Testis (tissue), 2 donors: ENCODE results near the gene C19orf47.

Experiments
- POLR2A ChIP-seq: fragments of 450-650 bp; IDR thresholded peaks from one replicate; pipeline ENCODE4 v1.6.1; 2017; ENCODE audit warnings: antibody characterized with exemption, mild to moderate bottlenecking, moderate library complexity
- TF ChIP-seq, protein P1 (sequence below), 3 experiments: fragments of 450-650 bp in 2 of 3; fragments of 200-600 bp in 1 of 3; sonication (generic) in 1 of 3; IDR thresholded peaks; one replicate each; pipeline ENCODE4 v1.5.1; 2016 to 2019; ENCODE audit warnings: antibody characterized with exemption in 3 of 3, mild to moderate bottlenecking in 2 of 3, moderate library complexity in 1 of 3

DNA sequence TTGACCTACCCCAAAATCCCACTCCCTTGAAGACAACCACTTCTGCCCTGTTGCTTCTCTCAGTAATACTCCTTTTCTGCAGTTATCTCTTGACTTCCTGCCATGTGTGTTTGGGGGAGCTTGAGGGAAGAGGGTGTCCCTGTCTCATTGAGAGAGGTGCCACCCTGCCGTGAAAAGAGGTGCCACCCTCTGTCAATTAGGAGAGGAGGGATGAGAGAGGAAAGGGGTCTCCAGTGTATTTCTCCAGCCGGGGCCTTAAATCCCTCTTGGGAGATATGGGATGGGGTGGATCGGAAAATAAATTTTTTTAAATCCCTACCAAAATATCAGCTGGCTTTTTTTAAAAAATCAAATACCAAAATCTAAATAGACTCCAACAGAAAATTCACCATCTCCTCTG lies 16.8 kb upstream of the C19orf47 start:
- TF ChIP-seq, protein P1, sequence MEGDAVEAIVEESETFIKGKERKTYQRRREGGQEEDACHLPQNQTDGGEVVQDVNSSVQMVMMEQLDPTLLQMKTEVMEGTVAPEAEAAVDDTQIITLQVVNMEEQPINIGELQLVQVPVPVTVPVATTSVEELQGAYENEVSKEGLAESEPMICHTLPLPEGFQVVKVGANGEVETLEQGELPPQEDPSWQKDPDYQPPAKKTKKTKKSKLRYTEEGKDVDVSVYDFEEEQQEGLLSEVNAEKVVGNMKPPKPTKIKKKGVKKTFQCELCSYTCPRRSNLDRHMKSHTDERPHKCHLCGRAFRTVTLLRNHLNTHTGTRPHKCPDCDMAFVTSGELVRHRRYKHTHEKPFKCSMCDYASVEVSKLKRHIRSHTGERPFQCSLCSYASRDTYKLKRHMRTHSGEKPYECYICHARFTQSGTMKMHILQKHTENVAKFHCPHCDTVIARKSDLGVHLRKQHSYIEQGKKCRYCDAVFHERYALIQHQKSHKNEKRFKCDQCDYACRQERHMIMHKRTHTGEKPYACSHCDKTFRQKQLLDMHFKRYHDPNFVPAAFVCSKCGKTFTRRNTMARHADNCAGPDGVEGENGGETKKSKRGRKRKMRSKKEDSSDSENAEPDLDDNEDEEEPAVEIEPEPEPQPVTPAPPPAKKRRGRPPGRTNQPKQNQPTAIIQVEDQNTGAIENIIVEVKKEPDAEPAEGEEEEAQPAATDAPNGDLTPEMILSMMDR (IDR thresholded peaks at IDR 0.05), result no peak
- TF ChIP-seq POLR2A, result no peak
